Measurements from ENCODE around the gene BRD3OS.

- no peak for TF ChIP-seq BCLAF1 (IDR thresholded peaks at IDR 0.05)
- no peak for TF ChIP-seq CTCF (IDR thresholded peaks at IDR 0.05 in 2 of 3, conservative IDR thresholded peaks at IDR 0.05 in 1 of 3; ENCODE audit: control insufficient read depth in 2 of 3, extremely low read depth in 1 of 3, insufficient read depth in 1 of 3, low read depth in 3 of 3, low read length in 3 of 3)
- no peak for TF ChIP-seq SIN3A (IDR thresholded peaks at IDR 0.05; ENCODE audit: low read depth, low read length)
- TF ChIP-seq KDM1A (IDR thresholded peaks at IDR 0.05; ENCODE audit: borderline replicate concordance): no peak
- no peak for TF ChIP-seq RAD21 (IDR thresholded peaks at IDR 0.05; ENCODE audit: insufficient read depth, low read depth, low read length)
- no peak for TF ChIP-seq SPI1 (IDR thresholded peaks at IDR 0.05; ENCODE audit: borderline replicate concordance, insufficient read depth, low read depth, low read length)
- no peak for TF ChIP-seq NKRF (conservative IDR thresholded peaks at IDR 0.05)
- no peak for TF ChIP-seq SP1 (IDR thresholded peaks at IDR 0.05; ENCODE audit: low read depth, low read length)
- TF ChIP-seq BRCA1 (IDR thresholded peaks at IDR 0.05; ENCODE audit: low read depth, low read length): no peak
- TF ChIP-seq SREBF1 (IDR thresholded peaks at IDR 0.05; ENCODE audit: low read length): no peak
- no peak for TF ChIP-seq YBX1 (IDR thresholded peaks at IDR 0.05)
- no peak for TF ChIP-seq GABPA (IDR thresholded peaks at IDR 0.05; ENCODE audit: low read depth)
Observed at GRCh38 chr9:134052941-134053340, 27.7 kb downstream of the BRD3OS start.

All from GM12878 (cell line).